Cardiac fibroblast (primary cell): ENCODE measurements around the gene REEP3.
A peak's percentile ranks its signal among the peaks of the same experiment; 100 is the strongest.

Experiments
- DNase-seq, 2 donors: peaks; one replicate each; pipeline versions ENCODE4 v3.0.0 to v3.0.0-alpha.2; 2010; ENCODE audit warnings: low read depth in 2 of 2
- H3K4me3 ChIP-seq, 2 donors: replicated peaks in 1 of 2; 1 replicate in 1 of 2; 2 replicates in 1 of 2; pipeline ENCODE4 v1.5.1; 2011; ENCODE audit warnings: low read depth in 2 of 2, low read length in 2 of 2, mild to moderate bottlenecking in 2 of 2, moderate library complexity in 1 of 2
- TF ChIP-seq, protein P1 (sequence below): IDR thresholded peaks from one replicate; pipeline ENCODE4 v1.5.1; 2011; ENCODE audit warnings: low read depth, mild to moderate bottlenecking, low read length, inconsistent platforms

The REEP3 gene

DNA sequence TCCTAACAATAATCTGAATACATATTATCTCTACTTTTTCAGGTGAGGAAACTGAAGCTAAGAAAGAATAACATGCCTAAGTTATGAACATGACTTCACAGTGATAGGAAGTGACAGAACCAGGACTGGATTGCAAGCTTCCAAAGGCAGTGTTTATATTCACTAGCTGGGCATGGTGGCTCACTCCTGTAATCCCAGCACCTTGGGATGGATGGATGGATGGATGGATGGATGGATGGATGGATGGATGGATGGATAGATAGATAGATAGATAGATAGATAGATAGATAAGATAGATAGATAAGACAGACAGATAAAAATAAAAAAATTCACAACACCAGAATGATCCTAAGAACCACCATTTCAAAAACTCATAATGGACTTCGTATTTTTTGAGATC is 37.2 kb upstream of the REEP3 start:
- TF ChIP-seq, protein P1, sequence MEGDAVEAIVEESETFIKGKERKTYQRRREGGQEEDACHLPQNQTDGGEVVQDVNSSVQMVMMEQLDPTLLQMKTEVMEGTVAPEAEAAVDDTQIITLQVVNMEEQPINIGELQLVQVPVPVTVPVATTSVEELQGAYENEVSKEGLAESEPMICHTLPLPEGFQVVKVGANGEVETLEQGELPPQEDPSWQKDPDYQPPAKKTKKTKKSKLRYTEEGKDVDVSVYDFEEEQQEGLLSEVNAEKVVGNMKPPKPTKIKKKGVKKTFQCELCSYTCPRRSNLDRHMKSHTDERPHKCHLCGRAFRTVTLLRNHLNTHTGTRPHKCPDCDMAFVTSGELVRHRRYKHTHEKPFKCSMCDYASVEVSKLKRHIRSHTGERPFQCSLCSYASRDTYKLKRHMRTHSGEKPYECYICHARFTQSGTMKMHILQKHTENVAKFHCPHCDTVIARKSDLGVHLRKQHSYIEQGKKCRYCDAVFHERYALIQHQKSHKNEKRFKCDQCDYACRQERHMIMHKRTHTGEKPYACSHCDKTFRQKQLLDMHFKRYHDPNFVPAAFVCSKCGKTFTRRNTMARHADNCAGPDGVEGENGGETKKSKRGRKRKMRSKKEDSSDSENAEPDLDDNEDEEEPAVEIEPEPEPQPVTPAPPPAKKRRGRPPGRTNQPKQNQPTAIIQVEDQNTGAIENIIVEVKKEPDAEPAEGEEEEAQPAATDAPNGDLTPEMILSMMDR, result no peak
- no peak for DNase-seq
- no peak overlapping the region for H3K4me3 ChIP-seq

DNA sequence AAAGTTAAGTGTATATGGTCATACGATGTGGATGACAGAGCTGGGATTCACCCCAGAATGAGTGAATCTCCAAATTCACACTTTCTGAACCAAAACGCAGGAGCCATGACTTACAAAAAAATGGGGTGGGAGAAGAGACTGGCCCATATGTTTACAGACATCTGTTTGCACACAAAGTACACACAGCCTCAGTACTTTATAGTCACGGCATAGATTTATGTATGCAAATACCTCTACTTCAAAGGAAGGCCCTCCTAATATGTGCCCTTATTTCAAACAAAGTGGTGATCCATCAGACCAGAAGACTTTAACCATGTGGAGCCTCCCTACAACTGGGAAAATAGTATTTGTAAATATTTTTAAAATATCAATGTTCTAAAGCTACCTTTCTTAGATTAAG is 33.2 kb upstream of the REEP3 start:
- TF ChIP-seq, protein P1, result no peak
- no peak for DNase-seq
- H3K4me3 ChIP-seq, result no peak overlapping the region

DNA sequence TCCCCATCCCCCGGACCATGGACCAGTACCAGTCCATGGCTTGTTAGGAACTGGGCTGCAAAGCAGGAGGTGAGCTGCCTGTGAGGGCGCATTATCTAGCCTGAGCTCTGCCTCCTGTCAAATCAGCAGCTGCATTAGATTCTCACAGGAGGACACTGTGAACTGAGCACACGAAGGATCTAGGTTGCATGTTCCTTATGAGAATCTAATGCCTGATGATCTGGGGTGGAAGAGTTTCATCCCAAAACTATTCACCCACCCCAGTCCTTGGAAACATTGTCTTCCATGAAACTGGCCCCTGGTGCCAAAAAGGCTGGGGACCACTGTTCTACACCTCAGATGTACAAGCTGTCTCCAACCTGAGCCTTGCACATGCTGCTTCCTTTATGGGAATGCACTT is 31.4 kb upstream of the REEP3 start:
- TF ChIP-seq, protein P1, result no peak
- H3K4me3 ChIP-seq, result no peak overlapping the region
- no peak for DNase-seq

DNA sequence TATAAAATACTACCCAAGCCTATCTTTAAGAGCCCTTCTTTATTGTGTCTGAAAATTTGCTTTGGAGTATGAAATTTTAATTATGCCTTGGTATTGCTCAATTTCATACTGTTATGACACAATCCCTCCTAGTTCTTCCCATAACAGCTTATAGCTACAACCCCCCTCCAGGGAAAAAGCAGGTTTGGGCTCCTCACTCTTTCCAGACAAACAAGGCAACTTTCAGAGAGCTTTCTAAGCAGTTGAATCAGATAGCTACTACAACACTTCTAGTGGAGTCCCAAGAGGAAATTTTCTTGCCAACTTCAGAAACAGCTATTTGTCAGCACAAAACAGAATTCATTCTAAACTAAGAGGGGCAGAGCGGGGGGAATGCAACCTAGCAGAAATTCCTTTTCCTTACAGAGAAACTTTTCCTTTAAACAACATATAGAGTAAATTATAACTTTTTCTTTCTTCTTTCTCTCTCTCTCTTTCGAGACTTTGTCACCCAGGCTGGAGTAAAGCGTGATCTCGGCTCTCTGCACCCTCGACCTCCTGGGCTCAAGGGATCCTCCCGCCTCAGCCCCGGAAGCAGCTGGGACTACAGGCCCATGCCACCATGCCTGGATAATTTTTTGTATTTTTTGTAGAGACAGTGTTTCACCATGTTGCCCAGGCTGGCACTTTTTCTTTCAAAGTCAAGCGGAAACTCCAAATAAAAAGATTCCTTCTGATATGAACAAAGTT is 29.4 kb upstream of the REEP3 start:
- DNase-seq, result peak; percentile 95 to 98
- TF ChIP-seq, protein P1, result no peak
- H3K4me3 ChIP-seq, result peak overlapping the region; percentile 14 to 36

DNA sequence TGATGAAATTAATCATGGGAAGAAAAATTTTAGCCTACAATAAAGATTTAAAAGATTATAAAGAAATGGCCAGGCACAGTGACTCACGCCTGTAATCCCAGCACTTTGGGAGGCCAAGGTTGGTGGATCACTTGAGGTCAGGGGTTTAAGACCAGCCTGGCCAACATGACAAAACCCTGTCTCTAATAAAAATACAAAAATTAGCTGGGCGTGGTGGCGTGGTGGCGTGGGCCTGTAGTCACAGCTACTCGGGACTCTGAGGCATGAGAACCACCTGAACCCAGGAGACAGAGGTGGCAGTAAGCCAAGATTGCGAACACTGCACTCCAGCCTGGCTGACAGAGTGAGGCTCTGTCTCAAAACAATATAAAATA is 28.9 kb upstream of the REEP3 start:
- H3K4me3 ChIP-seq, result peak overlapping the region in 1 of 2 donors; percentile 14
- DNase-seq, result peak; percentile 8 to 61

DNA sequence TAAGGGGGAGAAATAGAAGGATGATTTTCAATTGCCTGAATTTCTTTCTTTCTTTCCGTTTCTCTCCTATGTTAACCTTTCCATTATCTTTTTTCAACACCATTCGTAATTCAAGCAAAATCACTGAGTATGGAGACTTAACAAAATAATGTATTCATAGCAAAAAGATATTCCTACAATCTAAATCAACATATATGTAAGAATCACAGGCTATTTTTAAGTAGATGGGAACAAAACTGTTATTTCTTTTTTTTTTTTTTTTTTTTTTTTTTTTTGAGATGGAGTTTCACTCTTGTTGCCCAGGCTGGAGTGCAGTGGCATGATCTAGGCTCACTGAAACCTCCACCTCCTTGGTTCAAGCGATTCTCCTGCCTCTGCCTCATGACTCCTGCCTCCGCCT is 28.2 kb upstream of the REEP3 start:
- no peak for DNase-seq
- TF ChIP-seq, protein P1, result no peak

DNA sequence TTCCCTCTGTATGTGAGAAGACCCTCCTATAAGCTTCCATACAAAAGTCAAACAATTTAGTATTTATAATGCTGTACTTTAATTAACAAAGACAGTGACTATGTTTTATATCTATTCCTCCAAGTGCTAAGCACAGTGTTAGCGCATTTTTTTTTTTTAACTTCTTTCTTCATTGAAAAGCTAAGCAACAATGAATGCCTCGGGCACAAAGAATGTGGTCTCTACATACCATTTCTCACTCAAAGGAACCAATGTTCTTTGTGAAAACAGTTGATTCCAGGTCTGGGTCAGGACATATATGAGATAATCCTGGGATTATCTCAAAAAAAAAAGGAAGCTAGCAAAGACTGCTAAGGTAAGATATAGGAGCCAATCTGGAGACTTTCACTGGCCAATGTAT is 26.2 kb upstream of the REEP3 start:
- no peak for DNase-seq
- H3K4me3 ChIP-seq, result no peak overlapping the region
- TF ChIP-seq, protein P1, result no peak

More for the DNA sequence above, 28.2 kb upstream of the REEP3 start:
- no peak overlapping the region for H3K4me3 ChIP-seq
